RCC 7860 (cell line): ENCODE measurements around the gene SDK1.
"Not testable (repeated sequence)": the region's sequence is repeated elsewhere in the genome, so short reads cannot be mapped to it uniquely, and the experiment has no call there.

Source experiments
- DNase-seq: peaks from one replicate; pipeline ENCODE4 v3.0.0-alpha.2; 2015; ENCODE audit warnings: low spot score
- FAIRE-seq: peaks from 2 replicates; lab custom pipeline; 2012; peaks lifted over from hg19 to GRCh38; lab: Jason Lieb, UNC

The SDK1 gene

GRCh38 chr7:3960050-3960763 lies 659.2 kb downstream of the SDK1 start:
- DNase-seq (no peak), FAIRE-seq (no peak)

GRCh38 chr7:3960942-3961341 lies 659.9 kb downstream of the SDK1 start:
- no peak for DNase-seq
- no peak for FAIRE-seq

- no peak for DNase-seq
- no peak for FAIRE-seq
Measured at GRCh38 chr7:3961857-3962503, 660.9 kb downstream of the SDK1 start.

GRCh38 chr7:3963768-3964167 lies 662.7 kb downstream of the SDK1 start:
- not testable (repeated sequence) for FAIRE-seq, DNase-seq

- FAIRE-seq = no peak
Measured at GRCh38 chr7:3964980-3965606, 664.0 kb downstream of the SDK1 start.

GRCh38 chr7:3965794-3966395 lies 664.8 kb downstream of the SDK1 start:
- no peak for FAIRE-seq
- no peak for DNase-seq

More at GRCh38 chr7:3964980-3965606, 664.0 kb downstream of the SDK1 start:
- no peak for DNase-seq

GRCh38 chr7:3968234-3968633 lies 667.2 kb downstream of the SDK1 start:
- DNase-seq = no peak
- no peak for FAIRE-seq

GRCh38 chr7:3969286-3969685 lies 668.2 kb downstream of the SDK1 start:
- FAIRE-seq = no peak

GRCh38 chr7:3971323-3971722 lies 670.3 kb downstream of the SDK1 start:
- DNase-seq = no peak
- FAIRE-seq = no peak

More at GRCh38 chr7:3969286-3969685, 668.2 kb downstream of the SDK1 start:
- no peak for DNase-seq

- DNase-seq = no peak
- no peak for FAIRE-seq
Measured at GRCh38 chr7:3973264-3973663, 672.2 kb downstream of the SDK1 start.

GRCh38 chr7:3974329-3974728 lies 673.3 kb downstream of the SDK1 start:
- DNase-seq (no peak), FAIRE-seq (no peak)

- FAIRE-seq (no peak), DNase-seq (no peak)
Measured at GRCh38 chr7:3975371-3975770, 674.3 kb downstream of the SDK1 start.

GRCh38 chr7:3977391-3977790 lies 676.3 kb downstream of the SDK1 start:
- FAIRE-seq = no peak
- no peak for DNase-seq

GRCh38 chr7:3978839-3979238 lies 677.8 kb downstream of the SDK1 start:
- DNase-seq = no peak
- FAIRE-seq = no peak

- no peak for FAIRE-seq
- DNase-seq = no peak
Measured at GRCh38 chr7:3979611-3980299, 678.7 kb downstream of the SDK1 start.

GRCh38 chr7:3980300-3980643 lies 679.2 kb downstream of the SDK1 start:
- FAIRE-seq = no peak
- DNase-seq = no peak

GRCh38 chr7:3981281-3981680 lies 680.2 kb downstream of the SDK1 start:
- DNase-seq = no peak
- FAIRE-seq = no peak

- FAIRE-seq (no peak), DNase-seq (no peak)
Measured at GRCh38 chr7:3984456-3984855, 683.4 kb downstream of the SDK1 start.

- no peak for DNase-seq
- no peak for FAIRE-seq
Measured at GRCh38 chr7:3986927-3987326, 685.9 kb downstream of the SDK1 start.

GRCh38 chr7:3987426-3987927 lies 686.4 kb downstream of the SDK1 start:
- FAIRE-seq (no peak), DNase-seq (no peak)

- FAIRE-seq = no peak
Measured at GRCh38 chr7:3989723-3990122, 688.7 kb downstream of the SDK1 start.

More at GRCh38 chr7:3989723-3990122, 688.7 kb downstream of the SDK1 start:
- DNase-seq = no peak
